Measurements from ENCODE around the gene ARHGAP24.

Gene ARHGAP24

GRCh38 chr4:85557016-85557901 lies 82.3 kb downstream of the ARHGAP24 start:
- H2BK5ac ChIP-seq (ENCODE audit: low read depth, low read length, poor library complexity): no peak overlapping the region
- no peak overlapping the region for H3K23ac ChIP-seq (ENCODE audit: low read length)
- no peak overlapping the region for H2BK120ac ChIP-seq (ENCODE audit: insufficient read depth, low read length, poor library complexity)
- no peaks in the 10 kb centered on the region for H3K79me1 ChIP-seq (ENCODE audit: low read length)
- no peak overlapping the region for H3K4ac ChIP-seq (ENCODE audit: low read depth, low read length)
- H3K18ac ChIP-seq (ENCODE audit: low read length): no peak overlapping the region
- H3K27ac ChIP-seq (ENCODE audit: low read depth, low read length): no peak overlapping the region
- H3K9me3 ChIP-seq (ENCODE audit: insufficient read depth, low read depth, low read length): peaks cover 2% of the 10 kb centered on the region
- H4K91ac ChIP-seq (ENCODE audit: low read depth, low read length): no peak overlapping the region
- no peak overlapping the region for H4K12ac ChIP-seq (ENCODE audit: low read depth, low read length)
- DNase-seq: no peak
- no peak overlapping the region for H2AK5ac ChIP-seq (ENCODE audit: low read length)
- H2BK12ac ChIP-seq (ENCODE audit: low read length): no peak overlapping the region
- H3K14ac ChIP-seq (ENCODE audit: low read length): no peak overlapping the region
- peaks cover 0 to 5% of the 10 kb centered on the region in 2 experiments for H3K4me1 ChIP-seq (ENCODE audit: control insufficient read depth in 1 of 2, insufficient read depth in 2 of 2, low read length in 2 of 2)
- H3K9ac ChIP-seq (ENCODE audit: low read length): no peak overlapping the region
- no peaks in the 10 kb centered on the region for H3K36me3 ChIP-seq (ENCODE audit: control insufficient read depth in 1 of 2, insufficient read depth in 2 of 2, low read length in 2 of 2)
- no peak overlapping the region for H4K8ac ChIP-seq (ENCODE audit: low read depth, low read length)
- no peak overlapping the region for H3K4me3 ChIP-seq (ENCODE audit: low read depth, low read length)
- no peak overlapping the region for H3K4me2 ChIP-seq (ENCODE audit: low read length)
- whole genome bisulfite sequencing (ENCODE audit: extremely low coverage, insufficient coverage, insufficient read length): no CpG with 5 or more reads among the region's 6 CpGs
- H2AFZ ChIP-seq (ENCODE audit: insufficient read depth, low read length, poor library complexity): no peak overlapping the region
- H3K27me3 ChIP-seq (ENCODE audit: insufficient read depth, low read length): no peaks in the 10 kb centered on the region
- no peaks in the 10 kb centered on the region for H3K79me2 ChIP-seq (ENCODE audit: control insufficient read depth, insufficient read depth, low read length, poor library complexity)

- peak in 1 of 2 donors; percentile 67 for DNase-seq
- H3K14ac ChIP-seq (ENCODE audit: low read length): no peak overlapping the region
- no peak overlapping the region for H2AK5ac ChIP-seq (ENCODE audit: low read length)
- no peak overlapping the region for H2BK120ac ChIP-seq (ENCODE audit: insufficient read depth, low read length, poor library complexity)
- peaks cover 0 to 3% of the 10 kb centered on the region in 2 experiments for H3K36me3 ChIP-seq (ENCODE audit: control insufficient read depth in 1 of 2, insufficient read depth in 2 of 2, low read length in 2 of 2)
- no peak overlapping the region for H3K27ac ChIP-seq (ENCODE audit: low read depth, low read length)
- no peak overlapping the region for H2AFZ ChIP-seq (ENCODE audit: insufficient read depth, low read length, poor library complexity)
- no peak overlapping the region for H3K4me3 ChIP-seq (ENCODE audit: low read depth, low read length)
- H3K79me1 ChIP-seq (ENCODE audit: low read length): no peaks in the 10 kb centered on the region
- no peak overlapping the region for H2BK5ac ChIP-seq (ENCODE audit: low read depth, low read length, poor library complexity)
- H3K9me3 ChIP-seq (ENCODE audit: insufficient read depth, low read depth, low read length): no peaks in the 10 kb centered on the region
- WGBS (ENCODE audit: extremely low coverage, insufficient coverage, insufficient read length): no CpG with 5 or more reads among the region's 4 CpGs
- H3K4me2 ChIP-seq (ENCODE audit: low read length): no peak overlapping the region
- H3K9ac ChIP-seq (ENCODE audit: low read length): no peak overlapping the region
- no peaks in the 10 kb centered on the region for H3K27me3 ChIP-seq (ENCODE audit: insufficient read depth, low read length)
- no peak overlapping the region for H4K91ac ChIP-seq (ENCODE audit: low read depth, low read length)
- peaks cover 2% of the 10 kb centered on the region for H3K79me2 ChIP-seq (ENCODE audit: control insufficient read depth, insufficient read depth, low read length, poor library complexity)
- no peak overlapping the region for H3K18ac ChIP-seq (ENCODE audit: low read length)
- no peak overlapping the region for H3K23ac ChIP-seq (ENCODE audit: low read length)
- no peak overlapping the region for H3K4ac ChIP-seq (ENCODE audit: low read depth, low read length)
- no peak overlapping the region for H4K12ac ChIP-seq (ENCODE audit: low read depth, low read length)
- H2BK12ac ChIP-seq (ENCODE audit: low read length): no peak overlapping the region
- H3K4me1 ChIP-seq (ENCODE audit: control insufficient read depth in 1 of 2, insufficient read depth in 2 of 2, low read length in 2 of 2): no peaks in the 10 kb centered on the region
- no peak overlapping the region for H4K8ac ChIP-seq (ENCODE audit: low read depth, low read length)
Measured at GRCh38 chr4:85565761-85566480, 91.0 kb downstream of the ARHGAP24 start.

DNA sequence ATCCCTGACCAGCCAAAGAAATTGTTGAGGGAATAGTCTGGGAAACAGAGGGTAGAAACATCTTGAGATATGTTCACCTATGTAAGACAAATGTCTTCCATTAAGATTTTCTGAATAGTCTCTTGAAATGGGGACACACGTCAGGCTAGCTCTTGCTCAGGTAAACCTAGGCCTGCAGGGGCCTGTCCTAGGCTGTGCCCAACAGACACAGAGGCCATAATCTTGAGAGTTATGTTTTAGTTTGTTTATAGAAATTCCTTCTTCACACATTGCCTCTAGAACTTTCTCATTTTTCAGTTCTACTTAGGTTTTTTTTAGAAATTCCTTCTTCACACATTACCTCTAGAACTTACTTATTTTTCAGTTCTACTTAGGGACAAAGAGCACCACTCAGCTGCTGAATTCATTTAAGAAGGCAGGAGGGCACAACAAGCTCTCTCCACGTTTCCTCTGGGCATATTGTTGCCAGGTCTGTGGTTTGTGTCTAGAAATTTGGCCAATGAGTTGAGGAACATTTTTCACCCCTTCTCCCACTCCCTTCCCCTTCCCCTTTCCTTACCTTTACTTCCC lies 94.9 kb downstream of the ARHGAP24 start:
- no CpG with 5 or more reads among the region's 2 CpGs for WGBS (ENCODE audit: extremely low coverage, insufficient coverage, insufficient read length)
- H3K79me1 ChIP-seq (ENCODE audit: low read length): no peaks in the 10 kb centered on the region
- no peak overlapping the region for H2BK120ac ChIP-seq (ENCODE audit: insufficient read depth, low read length, poor library complexity)

DNA sequence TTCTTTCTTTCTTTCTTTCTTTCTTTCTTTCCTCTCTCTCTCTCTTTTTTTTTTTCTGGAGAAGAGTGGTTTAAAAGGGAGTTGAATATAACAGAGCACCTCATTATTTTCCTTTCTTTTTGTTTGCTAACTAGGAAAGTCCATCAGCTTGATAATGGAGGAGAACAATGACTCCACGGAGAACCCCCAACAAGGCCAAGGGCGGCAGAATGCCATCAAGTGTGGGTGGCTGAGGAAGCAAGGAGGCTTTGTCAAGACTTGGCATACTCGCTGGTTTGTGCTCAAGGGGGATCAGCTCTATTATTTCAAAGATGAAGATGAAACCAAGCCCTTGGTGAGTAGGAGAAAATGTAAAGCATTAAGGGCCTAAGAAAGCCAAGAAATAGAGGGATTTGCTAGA lies 95.4 kb downstream of the ARHGAP24 start:
- Histone ChIP-seq H3K27ac (ENCODE audit: low read depth, low read length) (no peak overlapping the region), H2BK120ac (ENCODE audit: insufficient read depth, low read length, poor library complexity) (no peak overlapping the region), H2AK5ac (ENCODE audit: low read length) (no peak overlapping the region), H3K4me1 (ENCODE audit: control insufficient read depth in 1 of 2, insufficient read depth in 2 of 2, low read length in 2 of 2) (no peaks in the 10 kb centered on the region), H3K18ac (ENCODE audit: low read length) (no peak overlapping the region), H2BK12ac (ENCODE audit: low read length) (no peak overlapping the region), H3K9ac (ENCODE audit: low read length) (no peak overlapping the region), H3K4me3 (ENCODE audit: low read depth, low read length) (no peak overlapping the region), H2AFZ (ENCODE audit: insufficient read depth, low read length, poor library complexity) (no peak overlapping the region), H3K4me2 (ENCODE audit: low read length) (no peak overlapping the region), H3K79me2 (ENCODE audit: control insufficient read depth, insufficient read depth, low read length, poor library complexity) (no peaks in the 10 kb centered on the region), H3K36me3 (ENCODE audit: control insufficient read depth in 1 of 2, insufficient read depth in 2 of 2, low read length in 2 of 2) (peaks cover 0 to 3% of the 10 kb centered on the region in 2 experiments), H3K4ac (ENCODE audit: low read depth, low read length) (no peak overlapping the region), H4K8ac (ENCODE audit: low read depth, low read length) (no peak overlapping the region), H3K14ac (ENCODE audit: low read length) (no peak overlapping the region), H2BK5ac (ENCODE audit: low read depth, low read length, poor library complexity) (no peak overlapping the region), H3K23ac (ENCODE audit: low read length) (no peak overlapping the region), H4K12ac (ENCODE audit: low read depth, low read length) (no peak overlapping the region), H4K91ac (ENCODE audit: low read depth, low read length) (no peak overlapping the region), H3K79me1 (ENCODE audit: low read length) (no peaks in the 10 kb centered on the region), H3K9me3 (ENCODE audit: insufficient read depth, low read depth, low read length) (no peaks in the 10 kb centered on the region), H3K27me3 (ENCODE audit: insufficient read depth, low read length) (no peaks in the 10 kb centered on the region)
- no peak for DNase-seq
- no CpG with 5 or more reads among the region's 3 CpGs for WGBS (ENCODE audit: extremely low coverage, insufficient coverage, insufficient read length)

More for the DNA sequence above, 94.9 kb downstream of the ARHGAP24 start:
- H4K91ac ChIP-seq (ENCODE audit: low read depth, low read length): no peak overlapping the region
- H4K12ac ChIP-seq (ENCODE audit: low read depth, low read length): no peak overlapping the region
- H3K79me2 ChIP-seq (ENCODE audit: control insufficient read depth, insufficient read depth, low read length, poor library complexity): no peaks in the 10 kb centered on the region
- no peaks in the 10 kb centered on the region for H3K9me3 ChIP-seq (ENCODE audit: insufficient read depth, low read depth, low read length)
- no peaks in the 10 kb centered on the region for H3K27me3 ChIP-seq (ENCODE audit: insufficient read depth, low read length)
- H2BK12ac ChIP-seq (ENCODE audit: low read length): no peak overlapping the region
- H3K36me3 ChIP-seq (ENCODE audit: control insufficient read depth in 1 of 2, insufficient read depth in 2 of 2, low read length in 2 of 2): peaks cover 0 to 3% of the 10 kb centered on the region in 2 experiments
- no peak overlapping the region for H4K8ac ChIP-seq (ENCODE audit: low read depth, low read length)
- H3K4me3 ChIP-seq (ENCODE audit: low read depth, low read length): no peak overlapping the region
- H3K18ac ChIP-seq (ENCODE audit: low read length): no peak overlapping the region
- H2AK5ac ChIP-seq (ENCODE audit: low read length): no peak overlapping the region
- no peak for DNase-seq
- no peak overlapping the region for H3K4ac ChIP-seq (ENCODE audit: low read depth, low read length)
- H3K9ac ChIP-seq (ENCODE audit: low read length): no peak overlapping the region
- no peak overlapping the region for H3K4me2 ChIP-seq (ENCODE audit: low read length)
- H3K23ac ChIP-seq (ENCODE audit: low read length): peak overlapping the region; percentile 77
- no peak overlapping the region for H2BK5ac ChIP-seq (ENCODE audit: low read depth, low read length, poor library complexity)
- no peak overlapping the region for H3K14ac ChIP-seq (ENCODE audit: low read length)
- no peaks in the 10 kb centered on the region for H3K4me1 ChIP-seq (ENCODE audit: control insufficient read depth in 1 of 2, insufficient read depth in 2 of 2, low read length in 2 of 2)
- no peak overlapping the region for H3K27ac ChIP-seq (ENCODE audit: low read depth, low read length)
- H2AFZ ChIP-seq (ENCODE audit: insufficient read depth, low read length, poor library complexity): no peak overlapping the region
